ENCODE data around the gene FCMR. TPM values are rescaled to one million over a fixed set of nuclear protein-coding genes. Genes with fewer than 3 reads are reported as not detected.

FCMR gene
- total RNA-seq, 4 donors from 2014 or later, result 2.5 to 3.3 (median 3.2) TPM; not detected in 1

GRCh38 chr1:206909161-206909882 lies 12.4 kb downstream of the FCMR start:
- no peak for TF ChIP-seq CTCF (IDR thresholded peaks at IDR 0.05)
- TF ChIP-seq POLR2AphosphoS5 (IDR thresholded peaks at IDR 0.05), result peak; percentile 51 to 67
- TF ChIP-seq POLR2A (IDR thresholded peaks at IDR 0.05; ENCODE audit: low read depth), result no peak
- TF ChIP-seq EP300 (IDR thresholded peaks at IDR 0.05), result peak; percentile 78
- no peaks in the 10 kb centered on the region for H3K9me3 ChIP-seq
- no peak for DNase-seq (ENCODE audit: extremely low spot score)
- peak overlapping the region; percentile 58 to 70 (median 63) for H3K4me3 ChIP-seq
- H3K4me1 ChIP-seq, result peaks cover 14 to 37% (median 24%) of the 10 kb centered on the region in 4 donors
- peak overlapping the region; percentile 28 to 60 (median 55) for H3K27ac ChIP-seq (replicated peaks in 1 of 4)
- WGBS, result 0% methylated on average over 23 of the region's 69 CpGs
- peaks cover 0 to 33% (median 0%) of the 10 kb centered on the region in 4 donors for H3K27me3 ChIP-seq
- no peaks in the 10 kb centered on the region for H3K36me3 ChIP-seq
- intact Hi-C loops (cut with DNase I), result loop anchor here (5.0 kb wide), 1 partner anchor 42 kb away; the partner anchor contains the start of gene IL20

DNA sequence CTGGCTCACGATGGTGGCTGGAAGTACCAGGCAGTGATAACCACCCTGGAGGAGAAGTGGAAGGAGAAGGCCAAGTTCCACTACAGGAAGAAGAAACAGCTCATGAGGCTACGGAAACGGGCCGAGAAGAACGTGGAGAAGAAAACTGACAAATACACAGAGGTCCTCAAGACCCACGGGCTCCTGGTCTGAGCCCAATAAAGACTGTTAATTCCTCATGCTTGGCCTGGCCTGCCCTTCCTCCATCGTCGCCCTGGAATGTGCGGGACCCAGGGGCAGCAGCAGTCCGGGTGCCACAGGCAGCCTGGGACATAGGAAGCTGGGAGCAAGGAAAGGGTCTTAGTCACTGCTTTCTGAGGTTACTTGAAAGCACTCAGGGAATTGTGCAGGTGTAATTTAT lies 13.7 kb downstream of the FCMR start:
- H3K4me1 ChIP-seq, result peaks cover 14 to 37% (median 24%) of the 10 kb centered on the region in 4 donors
- no peak overlapping the region for H3K27ac ChIP-seq (replicated peaks in 1 of 4)
- WGBS, result 98% methylated on average over 10 of the region's 10 CpGs
- DNase-seq (ENCODE audit: extremely low spot score), result no peak
- no peaks in the 10 kb centered on the region for H3K36me3 ChIP-seq
- TF ChIP-seq POLR2A (IDR thresholded peaks at IDR 0.05; ENCODE audit: low read depth) (no peak), POLR2AphosphoS5 (IDR thresholded peaks at IDR 0.05) (no peak), CTCF (IDR thresholded peaks at IDR 0.05) (no peak), EP300 (IDR thresholded peaks at IDR 0.05) (no peak)
- peaks cover 0 to 26% (median 0%) of the 10 kb centered on the region in 4 donors for H3K27me3 ChIP-seq
- H3K9me3 ChIP-seq, result no peaks in the 10 kb centered on the region
- H3K4me3 ChIP-seq, result no peak overlapping the region
- intact Hi-C loops (cut with DNase I), result loop anchor here (5.0 kb wide), 1 partner anchor 41 kb away; the partner anchor contains the start of gene IL20

- Histone ChIP-seq H3K27me3 (peaks cover 0 to 26% (median 0%) of the 10 kb centered on the region in 4 donors), H3K4me3 (no peak overlapping the region), H3K27ac (replicated peaks in 1 of 4) (no peak overlapping the region), H3K36me3 (no peaks in the 10 kb centered on the region), H3K9me3 (no peaks in the 10 kb centered on the region), H3K4me1 (peaks cover 12 to 35% (median 22%) of the 10 kb centered on the region in 4 donors)
- intact Hi-C loops (cut with DNase I), result loop anchor here (5.0 kb wide), 1 partner anchor 40 kb away; the partner anchor contains the start of gene IL20
- 84% methylated on average over 16 of the region's 23 CpGs for WGBS
- no peak for TF ChIP-seq POLR2AphosphoS5 (IDR thresholded peaks at IDR 0.05)
- TF ChIP-seq CTCF (IDR thresholded peaks at IDR 0.05), result peak in 1 of 3 experiments; percentile 8
- no peak for DNase-seq (ENCODE audit: extremely low spot score)
Measured at GRCh38 chr1:206907304-206907991, 14.3 kb downstream of the FCMR start.

DNA sequence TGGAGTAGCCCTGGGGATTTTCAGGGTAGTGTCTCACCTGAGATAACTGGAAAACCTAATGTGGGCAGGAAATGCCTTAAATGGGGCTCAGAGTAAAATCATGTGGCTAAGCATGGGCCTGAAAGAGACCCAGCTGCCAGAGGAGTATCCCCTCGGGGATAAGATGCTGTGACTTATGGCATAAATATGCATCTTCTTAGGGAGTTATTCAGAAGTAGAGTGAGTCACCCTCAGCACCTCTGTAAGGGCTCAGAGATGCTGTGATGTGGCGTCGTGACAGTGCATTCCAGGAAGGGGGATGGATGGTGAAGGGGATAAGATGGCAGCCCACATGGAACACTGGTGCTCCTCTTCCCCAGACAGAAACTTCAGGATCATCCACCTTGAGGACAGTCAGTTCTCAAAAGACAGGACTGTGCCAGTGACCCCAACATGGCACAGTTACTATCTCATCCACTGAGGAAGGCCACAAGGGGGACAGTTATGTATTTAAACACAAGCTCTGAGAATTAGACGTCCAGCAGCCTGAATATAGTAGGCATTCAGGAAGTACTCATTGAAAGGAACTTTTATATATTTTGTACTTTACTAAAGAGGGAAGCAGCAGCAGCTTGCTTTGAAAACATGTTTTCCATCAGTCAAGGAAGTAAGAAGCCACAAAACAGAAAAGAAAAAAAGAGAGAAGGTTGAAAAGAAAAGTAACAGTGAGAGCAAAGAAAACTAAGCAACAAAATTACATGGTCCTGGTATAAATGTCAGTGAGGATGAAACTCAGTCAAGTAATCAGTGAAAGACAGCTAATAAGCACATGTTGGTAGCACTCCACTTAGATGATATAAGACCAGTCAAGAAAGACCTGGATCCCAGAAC lies 16.2 kb downstream of the FCMR start:
- Histone ChIP-seq H3K27me3 (peaks cover 0 to 26% (median 0%) of the 10 kb centered on the region in 4 donors), H3K4me3 (no peak overlapping the region), H3K36me3 (no peaks in the 10 kb centered on the region), H3K27ac (replicated peaks in 1 of 4) (no peak overlapping the region), H3K9me3 (no peaks in the 10 kb centered on the region), H3K4me1 (peaks cover 10 to 21% (median 18%) of the 10 kb centered on the region in 4 donors)
- 76% methylated on average over 4 of the region's 4 CpGs for WGBS
- intact Hi-C loops (cut with DNase I), result loop anchor here (5.0 kb wide), 1 partner anchor 38 kb away; the partner anchor contains the start of gene IL20
- TF ChIP-seq CTCF (IDR thresholded peaks at IDR 0.05) (no peak), POLR2A (IDR thresholded peaks at IDR 0.05; ENCODE audit: low read depth) (no peak), POLR2AphosphoS5 (IDR thresholded peaks at IDR 0.05) (no peak), EP300 (IDR thresholded peaks at IDR 0.05) (no peak)
- DNase-seq (ENCODE audit: extremely low spot score), result no peak
